H9 (cell line): ENCODE data around the gene DGUOK. TPM values are rescaled to one million over a fixed set of nuclear protein-coding genes. Genes with fewer than 3 reads are reported as not detected.

ENCODE experiments used
- DNase-seq: peaks from one replicate; pipeline ENCODE4 v3.0.0-alpha.2; 2017
- H2AFZ ChIP-seq: one replicate; pipeline ENCODE4 v1.6.1; 2013; ENCODE audit warnings: mild to moderate bottlenecking, low read length, control low read depth, moderate library complexity
- H2AK5ac ChIP-seq: 2 replicates; pipeline ENCODE4 v1.6.1; 2013; ENCODE audit warnings: low read length, control low read depth, mixed read lengths; ENCODE audit not compliant: insufficient read length
- H2BK120ac ChIP-seq: one replicate; pipeline ENCODE4 v1.6.1; 2013; ENCODE audit warnings: low read depth, mild to moderate bottlenecking, low read length, control low read depth, inconsistent platforms; ENCODE audit not compliant: poor library complexity, severe bottlenecking
- H2BK12ac ChIP-seq: 2 replicates; pipeline ENCODE4 v1.6.1; 2013; ENCODE audit warnings: low read length, control low read depth, mixed read lengths, low read depth; ENCODE audit not compliant: insufficient read length
- H2BK15ac ChIP-seq: 2 replicates; pipeline ENCODE4 v1.6.1; 2013; ENCODE audit warnings: low read depth, low read length, control low read depth
- H2BK20ac ChIP-seq: one replicate; pipeline ENCODE4 v1.6.1; 2013; ENCODE audit warnings: low read depth, mild to moderate bottlenecking, low read length, control low read depth, inconsistent platforms; ENCODE audit not compliant: poor library complexity, severe bottlenecking
- H2BK5ac ChIP-seq: 2 replicates; pipeline ENCODE4 v1.6.1; 2013; ENCODE audit warnings: low read length, control low read depth, mixed read lengths; ENCODE audit not compliant: insufficient read length
- H3K14ac ChIP-seq: 2 replicates; pipeline ENCODE4 v1.6.1; 2013; ENCODE audit warnings: low read length, control low read depth; ENCODE audit not compliant: insufficient read depth
- H3K18ac ChIP-seq: 2 replicates; pipeline ENCODE4 v1.6.1; 2013; ENCODE audit warnings: low read depth, mild to moderate bottlenecking, mixed read lengths, low read length, control low read depth; ENCODE audit not compliant: insufficient read length
- H3K23ac ChIP-seq: 2 replicates; pipeline ENCODE4 v1.6.1; 2013; ENCODE audit warnings: low read length, control low read depth, mixed read lengths, low read depth; ENCODE audit not compliant: insufficient read length
- H3K23me2 ChIP-seq: 2 replicates; pipeline ENCODE4 v1.6.1; 2013; ENCODE audit warnings: low read depth, mild to moderate bottlenecking, mixed read lengths, low read length, control low read depth; ENCODE audit not compliant: insufficient read length, poor library complexity, severe bottlenecking
- H3K27ac ChIP-seq: 2 replicates; pipeline ENCODE4 v1.5.1; 2013; ENCODE audit warnings: low read length, control low read depth, mixed read lengths, low read depth; ENCODE audit not compliant: insufficient read length
- H3K27me3 ChIP-seq: 2 replicates; pipeline ENCODE4 v1.6.1; 2013; ENCODE audit warnings: low read length, control low read depth, inconsistent platforms; ENCODE audit not compliant: insufficient read depth
- H3K4ac ChIP-seq: 2 replicates; pipeline ENCODE4 v1.6.1; 2013; ENCODE audit warnings: low read depth, mild to moderate bottlenecking, control low read depth, inconsistent platforms, low read length, moderate library complexity
- H3K4me1 ChIP-seq: 2 replicates; pipeline ENCODE4 v1.6.1; 2013; ENCODE audit warnings: low read length, control low read depth, inconsistent platforms; ENCODE audit not compliant: insufficient read depth
- H3K4me2 ChIP-seq: 2 replicates; pipeline ENCODE4 v1.6.1; 2013; ENCODE audit warnings: low read length, control low read depth, mixed read lengths; ENCODE audit not compliant: insufficient read length, insufficient read depth
- H3K56ac ChIP-seq: 2 replicates; pipeline ENCODE4 v1.6.1; 2013; ENCODE audit warnings: low read depth, mild to moderate bottlenecking, mixed read lengths, low read length, control low read depth; ENCODE audit not compliant: insufficient read length
- H3K79me1 ChIP-seq: 2 replicates; pipeline ENCODE4 v1.6.1; 2013; ENCODE audit warnings: low read depth, mild to moderate bottlenecking, moderate library complexity, low read length, control low read depth, inconsistent platforms; ENCODE audit not compliant: insufficient read depth, poor library complexity, severe bottlenecking
- H3K79me2 ChIP-seq: 2 replicates; pipeline ENCODE4 v1.6.1; 2013; ENCODE audit warnings: low read length, control low read depth, inconsistent platforms; ENCODE audit not compliant: insufficient read depth
- H3K9ac ChIP-seq: 2 replicates; pipeline ENCODE4 v1.6.1; 2013; ENCODE audit warnings: low read length, control low read depth, mixed read lengths; ENCODE audit not compliant: insufficient read length; ENCODE audit errors: extremely low read depth
- H3K9me3 ChIP-seq: one replicate; pipeline ENCODE4 v1.6.1; 2013; ENCODE audit warnings: low read depth, low read length, inconsistent platforms; ENCODE audit not compliant: control insufficient read depth
- H3T11ph ChIP-seq: one replicate; pipeline ENCODE4 v1.6.1; 2013; ENCODE audit warnings: mild to moderate bottlenecking, low read length, control low read depth, inconsistent platforms
- H4K20me1 ChIP-seq: one replicate; pipeline ENCODE4 v1.6.1; 2013; ENCODE audit not compliant: control insufficient read depth, insufficient read length, insufficient read depth
- H4K5ac ChIP-seq: 2 replicates; pipeline ENCODE4 v1.6.1; 2013; ENCODE audit warnings: low read depth, mild to moderate bottlenecking, mixed read lengths, low read length, control low read depth; ENCODE audit not compliant: insufficient read length
- H4K8ac ChIP-seq: replicated peaks from 2 replicates; pipeline ENCODE4 v1.6.1; 2013; ENCODE audit warnings: low read length, control low read depth, mixed read lengths, low read depth; ENCODE audit not compliant: insufficient read length
- H4K91ac ChIP-seq: 2 replicates; pipeline ENCODE4 v1.6.1; 2013; ENCODE audit warnings: low read depth, mild to moderate bottlenecking, moderate library complexity, mixed read lengths, low read length, control low read depth; ENCODE audit not compliant: insufficient read length
- H3K27ac Mint-ChIP-seq, 3 experiments: 2 replicates in 2 of 3; 3 replicates in 1 of 3; pipeline ENCODE4 v1.8.0; 2020 to 2021; ENCODE audit warnings: mixed read lengths in 3 of 3, mild to moderate bottlenecking in 1 of 3, moderate library complexity in 1 of 3
- H3K27me3 Mint-ChIP-seq: 2 replicates; pipeline ENCODE4 v1.8.0; 2021; ENCODE audit warnings: low read depth, mild to moderate bottlenecking, moderate library complexity, mixed read lengths
- H3K36me3 Mint-ChIP-seq, 3 experiments: 2 replicates in 2 of 3; 3 replicates in 1 of 3; pipeline ENCODE4 v1.8.0; 2020 to 2021; ENCODE audit warnings: low read depth in 3 of 3, mixed read lengths in 3 of 3; ENCODE audit not compliant: insufficient read depth in 1 of 3
- H3K4me1 Mint-ChIP-seq, 2 experiments: 2 replicates each; pipeline ENCODE4 v1.8.0; 2020; ENCODE audit warnings: mixed read lengths in 2 of 2
- H3K4me3 Mint-ChIP-seq, 2 experiments: 2 replicates in 1 of 2; 3 replicates in 1 of 2; pipeline ENCODE4 v1.8.0; 2020 to 2021; ENCODE audit warnings: mild to moderate bottlenecking in 2 of 2, mixed read lengths in 2 of 2, moderate library complexity in 1 of 2
- H3K9me3 Mint-ChIP-seq, 2 experiments: 2 replicates in 1 of 2; 3 replicates in 1 of 2; pipeline ENCODE4 v1.8.0; 2020; ENCODE audit warnings: mild to moderate bottlenecking in 2 of 2, mixed read lengths in 2 of 2, moderate library complexity in 1 of 2
- CTCF ChIP-seq: fragments of 200-600 bp; sonication (generic); conservative IDR thresholded peaks from 3 replicates; pipeline ENCODE4 v1.8.0; 2021; ENCODE audit warnings: antibody characterized with exemption, mild to moderate bottlenecking
- WGBS: extraction: QIAGEN DNeasy Blood & Tissue Kit; methylation state at CpG from one replicate; pipeline ENCODE4 v1.1.7; 2013; ENCODE audit warnings: missing lambda C conversion rate, low lambda C conversion rate, mixed read lengths; ENCODE audit not compliant: insufficient read length; ENCODE audit errors: extremely low coverage; 5-methylcytosine and 5-hydroxymethylcytosine counted together
- total RNA-seq: library from RNA; stranded (reverse); gene quantifications from 2 replicates; pipeline ENCODE4 v1.2.1, GENCODE V29; 2021

The DGUOK gene
- total RNA-seq, 1 experiment from 2014 or later = 98.5 TPM

GRCh38 chr2:73990531-73990930 lies 63.9 kb downstream of the DGUOK start:
- H3K9me3 Mint-ChIP-seq = no peaks in the 10 kb centered on the region
- no peak overlapping the region for H3K4ac ChIP-seq
- H3K18ac ChIP-seq = no peak overlapping the region
- peaks cover 13% of the 10 kb centered on the region; the same call in 1 of the 2 replicates for H3K79me2 ChIP-seq
- H4K91ac ChIP-seq = no peak overlapping the region
- no peaks in the 10 kb centered on the region for H3K27me3 ChIP-seq
- no peak overlapping the region for H2AFZ ChIP-seq
- H3K14ac ChIP-seq = no peak overlapping the region
- H3K56ac ChIP-seq = no peak overlapping the region
- no peak overlapping the region for H2BK15ac ChIP-seq
- H3K23ac ChIP-seq = no peak overlapping the region
- no peak overlapping the region for H3K4me2 ChIP-seq
- H3T11ph ChIP-seq = no peak overlapping the region
- no peak for TF ChIP-seq CTCF
- no peak overlapping the region for H3K27ac Mint-ChIP-seq
- no peak overlapping the region for H2BK12ac ChIP-seq
- peaks cover 20 to 51% (median 24%) of the 10 kb centered on the region in 3 experiments for H3K36me3 Mint-ChIP-seq
- DNase-seq = no peak
- H3K9ac ChIP-seq = no peak overlapping the region
- peaks cover 2% of the 10 kb centered on the region for H4K20me1 ChIP-seq
- H3K4me1 ChIP-seq = peaks cover 25% of the 10 kb centered on the region; the same call in 1 of the 2 replicates
- no peak overlapping the region for H2BK20ac ChIP-seq
- peaks cover 50 to 54% of the 10 kb centered on the region in 2 experiments for H3K4me1 Mint-ChIP-seq
- peaks cover 3% of the 10 kb centered on the region for H3K23me2 ChIP-seq
- H4K5ac ChIP-seq = no peak overlapping the region
- H3K9me3 ChIP-seq = no peaks in the 10 kb centered on the region
- no peak overlapping the region for H2BK5ac ChIP-seq
- H2AK5ac ChIP-seq = no peak overlapping the region
- no CpG with 5 or more reads among the region's 1 CpG for WGBS
- no peak overlapping the region for H2BK120ac ChIP-seq
- no peak overlapping the region for H3K27ac ChIP-seq
- peaks cover 4% of the 10 kb centered on the region for H3K79me1 ChIP-seq
- H3K27me3 Mint-ChIP-seq = peaks cover 12% of the 10 kb centered on the region
- H4K8ac ChIP-seq = no peak overlapping the region
- no peak overlapping the region for H3K4me3 Mint-ChIP-seq
